GM12801 (cell line): Measurements from ENCODE around the gene SNAP25.

Experiments used
- CTCF ChIP-seq: IDR thresholded peaks from one replicate; pipeline ENCODE4 v1.5.1; 2011; ENCODE audit warnings: control low read depth; ENCODE audit not compliant: insufficient read length; ENCODE audit errors: extremely low read depth

The SNAP25 gene

GRCh38 chr20:10297684-10298240, 79.1 kb downstream of the SNAP25 start:
- TF ChIP-seq CTCF = no peak

GRCh38 chr20:10300582-10301446, 82.2 kb downstream of the SNAP25 start:
- no peak for TF ChIP-seq CTCF

- no peak for TF ChIP-seq CTCF
These were observed 85.2 kb downstream of the SNAP25 start for GRCh38 chr20:10303852-10304251.

GRCh38 chr20:10304471-10305046, 85.9 kb downstream of the SNAP25 start:
- no peak for TF ChIP-seq CTCF

- TF ChIP-seq CTCF = no peak
These were observed 88.1 kb downstream of the SNAP25 start for GRCh38 chr20:10306440-10307358.

- TF ChIP-seq CTCF = no peak
These were observed 88.7 kb downstream of the SNAP25 start for GRCh38 chr20:10307359-10307735.

GRCh38 chr20:10308652-10309051, 90.0 kb downstream of the SNAP25 start:
- TF ChIP-seq CTCF = no peak
